Measurements from ENCODE around the gene PCDHB2.
"Not testable (repeated sequence)": the region's sequence is repeated elsewhere in the genome, so short reads cannot be mapped to it uniquely, and the experiment has no call there.

Gene PCDHB2

DNA sequence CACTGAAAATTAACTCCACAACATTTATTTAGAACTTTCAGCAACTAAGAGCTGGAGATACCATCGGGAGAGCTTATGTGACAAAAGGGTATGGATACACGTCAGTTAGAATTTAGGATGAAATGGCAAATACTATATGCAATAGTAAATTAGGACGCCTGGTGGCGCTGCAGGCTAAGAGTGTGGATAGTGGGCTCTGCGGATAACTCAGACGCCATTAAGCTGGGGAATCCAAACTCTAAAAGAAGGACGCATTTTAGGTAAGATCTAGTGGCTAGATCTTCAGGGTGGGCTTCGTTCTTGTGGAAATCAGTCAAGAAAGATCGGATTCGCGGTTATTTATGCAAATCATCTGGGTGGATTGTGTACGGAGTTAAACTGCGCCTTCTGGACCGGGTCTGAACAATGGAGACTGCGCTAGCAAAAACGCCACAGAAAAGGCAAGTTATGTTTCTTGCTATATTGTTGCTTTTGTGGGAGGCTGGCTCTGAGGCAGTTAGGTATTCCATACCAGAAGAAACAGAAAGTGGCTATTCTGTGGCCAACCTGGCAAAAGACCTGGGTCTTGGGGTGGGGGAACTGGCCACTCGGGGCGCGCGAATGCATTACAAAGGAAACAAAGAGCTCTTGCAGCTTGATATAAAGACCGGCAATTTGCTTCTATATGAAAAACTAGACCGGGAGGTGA lies 40.8 kb downstream of the PCDHB2 start, which contains the start of gene PCDHB5:
Gene PCDHB5 (plus strand): TSS at position 177 of the 688 bp plus-strand sequence. CDS start 229 bp downstream, at position 406.
- Histone ChIP-seq H3K27ac (peak within 1 kb of the TSS; percentile 50; the same call in 1 of the 2 replicates), H3K36me3 (no peaks in the 10 kb centered on the region), H3K4me3 (ENCODE audit: low read depth, low read length) (peak within 1 kb of the TSS; percentile 40), H3K9me3 (ENCODE audit: severe bottlenecking) (no peaks in the 10 kb centered on the region), H3K27me3 (ENCODE audit: insufficient read depth, low read depth, severe bottlenecking) (no peaks in the 10 kb centered on the region)
- DNase-seq: peak; percentile 38
- TF ChIP-seq CTCF (IDR thresholded peaks at IDR 0.05; ENCODE audit: low read depth, low read length): peak; percentile 63

GRCh38 chr5:141135718-141136266 lies 41.4 kb downstream of the PCDHB2 start:
- peak overlapping the region; percentile 40 for H3K4me3 ChIP-seq (ENCODE audit: low read depth, low read length)

GRCh38 chr5:141137346-141137745 lies 42.9 kb downstream of the PCDHB2 start:
- H3K27ac ChIP-seq; DNase-seq; H3K4me3 ChIP-seq (ENCODE audit: low read depth, low read length); H3K9me3 ChIP-seq (ENCODE audit: severe bottlenecking); H3K27me3 ChIP-seq (ENCODE audit: insufficient read depth, low read depth, severe bottlenecking); H3K36me3 ChIP-seq: not testable (repeated sequence)

More at GRCh38 chr5:141135718-141136266, 41.4 kb downstream of the PCDHB2 start:
- no peak for DNase-seq
- Histone ChIP-seq H3K27ac (no peak overlapping the region), H3K27me3 (ENCODE audit: insufficient read depth, low read depth, severe bottlenecking) (no peaks in the 10 kb centered on the region), H3K36me3 (no peaks in the 10 kb centered on the region), H3K9me3 (ENCODE audit: severe bottlenecking) (no peaks in the 10 kb centered on the region)
- TF ChIP-seq CTCF (IDR thresholded peaks at IDR 0.05; ENCODE audit: low read depth, low read length): no peak
